GM19328 (cell line): ENCODE data around the gene MAP4.

ENCODE experiments used
- ATAC-seq: cut with Tn5 transposase; IDR thresholded peaks from one replicate; pipeline ENCODE4 v1.9.1; 2021; ENCODE audit warnings: mild to moderate bottlenecking, moderate library complexity; ENCODE audit not compliant: unreplicated experiment

Gene MAP4

GRCh38 chr3:47867451-47868044, 148.7 kb downstream of the MAP4 start:
- ATAC-seq, result no peak

GRCh38 chr3:47865192-47865591, 151.0 kb downstream of the MAP4 start:
- ATAC-seq, result no peak

GRCh38 chr3:47863391-47864128, 152.7 kb downstream of the MAP4 start:
- no peak for ATAC-seq

GRCh38 chr3:47859956-47860605, 156.1 kb downstream of the MAP4 start:
- ATAC-seq, result no peak

- ATAC-seq, result no peak
These were observed 159.1 kb downstream of the MAP4 start for GRCh38 chr3:47857151-47857550.

GRCh38 chr3:47856669-47857068, 159.5 kb downstream of the MAP4 start:
- no peak for ATAC-seq

- ATAC-seq, result no peak
These were observed 160.5 kb downstream of the MAP4 start for GRCh38 chr3:47855461-47856383.

GRCh38 chr3:47854720-47855455, 161.3 kb downstream of the MAP4 start:
- no peak for ATAC-seq

- ATAC-seq, result no peak
These were observed 161.9 kb downstream of the MAP4 start for GRCh38 chr3:47854267-47854666.

- ATAC-seq, result no peak
These were observed 163.3 kb downstream of the MAP4 start for GRCh38 chr3:47852604-47853602.

GRCh38 chr3:47851888-47852603, 164.2 kb downstream of the MAP4 start:
- ATAC-seq, result no peak

- no peak for ATAC-seq
These were observed 165.4 kb downstream of the MAP4 start for GRCh38 chr3:47850564-47851410.

- ATAC-seq, result no peak
These were observed 166.3 kb downstream of the MAP4 start for GRCh38 chr3:47849699-47850563.

GRCh38 chr3:47849186-47849698, 167.0 kb downstream of the MAP4 start:
- ATAC-seq, result no peak

GRCh38 chr3:47848599-47849117, 167.6 kb downstream of the MAP4 start:
- no peak for ATAC-seq

GRCh38 chr3:47847801-47848518, 168.3 kb downstream of the MAP4 start:
- no peak for ATAC-seq
